Measurements from ENCODE around the gene MRPL14. TPM values are rescaled to one million over a fixed set of nuclear protein-coding genes. Genes with fewer than 3 reads are reported as not detected.

MRPL14 gene
- polyA plus RNA-seq, 1 donor = 51.4 TPM

DNA sequence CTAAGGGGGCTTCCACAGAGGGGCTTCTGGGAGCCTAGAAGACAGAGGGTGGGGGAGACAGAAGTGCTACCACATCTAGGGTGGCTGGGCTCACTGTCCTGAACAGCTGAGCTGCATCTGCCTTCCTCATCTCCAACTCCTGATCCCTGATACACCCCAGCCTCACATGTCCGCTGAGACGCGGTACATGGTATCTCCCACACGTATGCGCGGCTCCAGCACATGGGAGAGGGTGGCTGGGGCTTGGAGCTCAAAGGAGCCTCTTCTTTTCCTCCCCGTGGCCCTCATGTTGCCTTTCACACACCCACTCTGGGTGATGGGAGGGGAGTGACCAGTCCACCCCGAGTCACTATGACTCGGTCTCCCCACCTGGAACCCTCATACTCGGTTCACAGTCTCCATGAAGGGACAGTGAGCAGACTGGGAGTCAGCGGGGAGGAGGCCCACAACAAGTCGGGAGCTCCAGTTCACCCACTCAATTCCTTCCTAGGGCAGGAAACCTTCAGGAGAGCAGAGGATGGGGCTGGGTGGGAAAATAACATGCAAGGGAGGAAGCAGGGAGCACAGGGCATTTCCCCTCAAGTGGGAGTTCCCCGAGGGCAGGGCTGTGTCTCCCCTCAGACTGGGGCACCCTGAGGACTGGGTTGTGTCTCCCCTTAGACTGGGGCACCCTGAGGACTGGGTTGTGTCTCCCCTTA lies 61.7 kb downstream of the MRPL14 start:
- H3K4me3 ChIP-seq (ENCODE audit: low read length) = no peak overlapping the region
- no peaks in the 10 kb centered on the region for H3K27me3 ChIP-seq (ENCODE audit: control insufficient read depth, insufficient read depth, low read length)
- no peaks in the 10 kb centered on the region for H3K9me3 ChIP-seq (ENCODE audit: control insufficient read depth, low read depth, low read length)
- DNase-seq = no peak
- H3K36me3 ChIP-seq (ENCODE audit: control insufficient read depth, insufficient read depth, low read length) = no peaks in the 10 kb centered on the region
- H3K4me1 ChIP-seq (ENCODE audit: control insufficient read depth, insufficient read depth, low read length) = no peaks in the 10 kb centered on the region
- no CpG with 5 or more reads among the region's 13 CpGs for WGBS (ENCODE audit: insufficient coverage, low lambda C conversion rate)
- H3K27ac ChIP-seq (ENCODE audit: low read length) = no peak overlapping the region

DNA sequence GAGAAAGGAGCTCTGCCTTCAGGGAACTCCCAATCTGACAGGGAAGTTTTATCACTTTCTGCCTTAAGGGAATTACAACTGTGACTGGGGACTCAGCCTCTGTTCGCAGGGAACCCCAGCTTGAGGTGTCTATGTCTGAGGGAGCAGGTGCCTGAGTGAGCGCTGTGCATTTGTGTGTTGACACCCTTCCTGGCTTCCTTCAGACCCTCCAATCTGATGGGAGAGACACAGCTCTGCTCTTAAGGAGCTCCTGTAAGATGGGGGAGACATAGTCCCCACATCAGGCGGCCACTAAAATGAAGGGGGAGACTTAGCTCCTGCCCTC lies 62.3 kb downstream of the MRPL14 start:
- no peaks in the 10 kb centered on the region for H3K27me3 ChIP-seq (ENCODE audit: control insufficient read depth, insufficient read depth, low read length)
- no peaks in the 10 kb centered on the region for H3K4me1 ChIP-seq (ENCODE audit: control insufficient read depth, insufficient read depth, low read length)
- H3K27ac ChIP-seq (ENCODE audit: low read length) = no peak overlapping the region
- DNase-seq = no peak
- H3K4me3 ChIP-seq (ENCODE audit: low read length) = no peak overlapping the region
- H3K9me3 ChIP-seq (ENCODE audit: control insufficient read depth, low read depth, low read length) = no peaks in the 10 kb centered on the region
- no CpG with 5 or more reads among the region's 3 CpGs for WGBS (ENCODE audit: insufficient coverage, low lambda C conversion rate)
- H3K36me3 ChIP-seq (ENCODE audit: control insufficient read depth, insufficient read depth, low read length) = no peaks in the 10 kb centered on the region

DNA sequence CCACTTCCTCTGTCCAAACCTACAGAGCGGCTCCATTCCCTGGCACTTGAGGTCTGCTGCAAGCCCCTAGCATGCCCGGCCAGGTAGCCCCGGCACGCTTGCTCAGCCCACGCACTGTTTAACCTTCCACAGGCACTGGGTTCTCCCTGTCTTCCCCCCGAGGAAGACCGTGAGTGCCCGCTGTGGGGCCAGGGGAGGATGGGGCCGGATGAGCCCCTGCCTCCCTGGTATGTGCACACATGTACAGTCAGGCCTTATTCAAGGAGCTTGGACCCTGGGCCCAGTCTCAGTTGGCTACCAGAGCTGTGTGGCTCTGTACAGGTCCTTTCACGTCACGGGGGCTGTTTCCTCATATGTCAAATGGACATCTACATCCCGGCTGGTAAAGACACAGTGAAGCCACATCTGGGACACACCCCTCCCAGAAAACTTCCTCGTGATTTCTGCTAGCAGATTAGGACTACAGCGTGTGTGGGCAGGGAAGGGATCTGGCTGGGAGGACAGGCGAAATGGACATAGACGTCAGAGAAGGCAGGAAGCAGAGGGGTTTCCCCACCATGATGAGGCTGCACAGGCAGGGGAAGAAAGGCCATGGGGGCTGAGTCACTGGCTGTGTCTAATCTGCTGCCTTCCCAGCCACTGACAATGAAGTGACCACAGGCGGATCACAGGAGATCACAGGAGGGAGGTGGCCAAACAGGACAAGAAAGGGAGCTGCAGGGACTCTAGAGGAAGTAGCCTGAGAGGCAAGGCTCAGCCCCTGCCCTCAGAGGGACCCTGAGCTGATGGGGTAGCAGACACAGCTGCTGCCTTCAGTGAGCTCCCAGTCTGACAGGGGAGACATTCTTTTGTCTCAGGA lies 62.9 kb downstream of the MRPL14 start:
- no peak overlapping the region for H3K27ac ChIP-seq (ENCODE audit: low read length)
- H3K36me3 ChIP-seq (ENCODE audit: control insufficient read depth, insufficient read depth, low read length) = no peaks in the 10 kb centered on the region

DNA sequence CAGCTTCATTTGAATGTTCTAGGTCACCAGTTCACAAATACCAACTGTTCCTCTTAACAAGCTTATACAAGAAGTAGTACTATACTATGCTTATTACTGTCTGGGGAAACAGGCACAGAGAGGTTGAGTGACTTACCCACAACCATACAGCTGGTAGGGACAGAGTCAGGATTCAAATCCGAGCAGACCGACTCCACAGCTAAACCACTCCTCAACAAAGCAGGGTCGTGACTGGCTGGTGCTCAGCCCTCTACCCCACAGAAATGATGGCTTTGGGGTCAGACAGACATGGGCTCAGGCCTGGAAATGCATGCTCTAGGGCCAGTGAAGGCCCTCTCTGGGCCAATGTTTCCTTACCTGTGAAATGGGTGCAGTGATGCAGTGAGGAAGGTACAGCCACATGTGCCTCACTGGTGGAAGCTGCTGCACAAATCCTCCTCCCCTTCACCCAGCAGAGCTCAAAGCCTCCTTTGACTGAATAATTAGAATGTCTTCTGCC lies 63.6 kb downstream of the MRPL14 start:
- no peaks in the 10 kb centered on the region for H3K27me3 ChIP-seq (ENCODE audit: control insufficient read depth, insufficient read depth, low read length)
- WGBS (ENCODE audit: insufficient coverage, low lambda C conversion rate) = no CpG with 5 or more reads among the region's 3 CpGs
- no peak for DNase-seq
- no peaks in the 10 kb centered on the region for H3K9me3 ChIP-seq (ENCODE audit: control insufficient read depth, low read depth, low read length)
- no peak overlapping the region for H3K27ac ChIP-seq (ENCODE audit: low read length)
- H3K4me3 ChIP-seq (ENCODE audit: low read length) = no peak overlapping the region
- no peaks in the 10 kb centered on the region for H3K36me3 ChIP-seq (ENCODE audit: control insufficient read depth, insufficient read depth, low read length)
- peaks cover 5% of the 10 kb centered on the region for H3K4me1 ChIP-seq (ENCODE audit: control insufficient read depth, insufficient read depth, low read length)

More for the DNA sequence above, 62.9 kb downstream of the MRPL14 start:
- no peak for DNase-seq
- H3K9me3 ChIP-seq (ENCODE audit: control insufficient read depth, low read depth, low read length) = no peaks in the 10 kb centered on the region
- no peak overlapping the region for H3K4me3 ChIP-seq (ENCODE audit: low read length)
- no peaks in the 10 kb centered on the region for H3K27me3 ChIP-seq (ENCODE audit: control insufficient read depth, insufficient read depth, low read length)
- WGBS (ENCODE audit: insufficient coverage, low lambda C conversion rate) = 80% methylated on average over 1 of the region's 17 CpGs
- H3K4me1 ChIP-seq (ENCODE audit: control insufficient read depth, insufficient read depth, low read length) = no peaks in the 10 kb centered on the region

Other genes with a start within 250 kb of the MRPL14 start
- gene TMEM63B, start 102 bp upstream of the MRPL14 start, polyA plus RNA-seq = 34.4 TPM
- gene CAPN11, start 31.4 kb upstream of the MRPL14 start, polyA plus RNA-seq = 0.03 TPM
- gene MYMX, start 89.5 kb upstream of the MRPL14 start, polyA plus RNA-seq = 0.13 TPM
- 47.4 TPM for gene SLC29A1, start 96.1 kb upstream of the MRPL14 start, polyA plus RNA-seq
- gene HSP90AB1, start 119.6 kb upstream of the MRPL14 start, polyA plus RNA-seq = 830 TPM
- 43.5 TPM for gene SLC35B2, start 130.1 kb upstream of the MRPL14 start, polyA plus RNA-seq
- gene NFKBIE, start 138.1 kb upstream of the MRPL14 start, polyA plus RNA-seq = 10.5 TPM
- 3.2 TPM for gene TMEM151B, start 143.0 kb upstream of the MRPL14 start, polyA plus RNA-seq
- gene AARS2, start 185.9 kb upstream of the MRPL14 start, polyA plus RNA-seq = 14.3 TPM
- gene SPATS1, start 215.2 kb upstream of the MRPL14 start, polyA plus RNA-seq = not detected

All from large intestine (tissue), 3 donors.